Small intestine (tissue), 7 donors: ENCODE measurements around the gene PCBP3. TPM values are rescaled to one million over a fixed set of nuclear protein-coding genes. Genes with fewer than 3 reads are reported as not detected.

Source experiments
- DNase-seq, 2 donors: peaks; one replicate each; pipeline versions ENCODE4 v3.0.0 to v3.0.0-alpha.2; 2013
- FAIRE-seq: peaks from 2 replicates; lab custom pipeline; 2012; peaks lifted over from hg19 to GRCh38; lab: Jason Lieb, UNC
- H3K27ac ChIP-seq, 3 donors: one replicate each; pipeline ENCODE4 v1.5.1; 2013; ENCODE audit warnings: low read length in 2 of 3, mild to moderate bottlenecking in 2 of 3, control low read depth in 1 of 3, inconsistent platforms in 1 of 3, low read depth in 1 of 3, moderate library complexity in 1 of 3
- H3K27me3 ChIP-seq, 3 donors: one replicate each; pipeline ENCODE4 v1.6.1; 2013; ENCODE audit warnings: low read length in 3 of 3, inconsistent platforms in 1 of 3; ENCODE audit not compliant: control insufficient read depth in 3 of 3, insufficient read depth in 3 of 3
- H3K36me3 ChIP-seq, 3 donors: one replicate each; pipeline ENCODE4 v1.6.1; 2013; ENCODE audit warnings: low read length in 3 of 3, inconsistent platforms in 1 of 3, low read depth in 1 of 3, mild to moderate bottlenecking in 1 of 3, moderate library complexity in 1 of 3; ENCODE audit not compliant: control insufficient read depth in 3 of 3, insufficient read depth in 2 of 3
- H3K4me1 ChIP-seq, 3 donors: one replicate each; pipeline ENCODE4 v1.6.1; 2013; ENCODE audit warnings: low read length in 2 of 3, inconsistent platforms in 1 of 3, low read depth in 1 of 3, mild to moderate bottlenecking in 1 of 3, moderate library complexity in 1 of 3; ENCODE audit not compliant: control insufficient read depth in 3 of 3, insufficient read depth in 2 of 3
- H3K4me3 ChIP-seq, 3 donors: one replicate each; pipeline ENCODE4 v1.5.1; 2013; ENCODE audit warnings: low read length in 3 of 3, control low read depth in 1 of 3, inconsistent platforms in 1 of 3, low read depth in 1 of 3, mild to moderate bottlenecking in 1 of 3, moderate library complexity in 1 of 3
- H3K9me3 ChIP-seq, 2 donors: one replicate each; pipeline ENCODE4 v1.6.1; 2013; ENCODE audit warnings: low read depth in 1 of 2, low read length in 1 of 2; ENCODE audit not compliant: control insufficient read depth in 2 of 2, insufficient read depth in 1 of 2
- WGBS, 3 donors: extraction: QIAGEN DNeasy Blood & Tissue Kit; methylation state at CpG; one replicate each; pipeline ENCODE4 v1.1.7; 2013; 5-methylcytosine and 5-hydroxymethylcytosine counted together
- polyA plus RNA-seq, 4 donors: library from polyadenylated mRNA; stranded (reverse) in 3 of 4; unstranded in 1 of 4; fragments of 200-250 nt in 3 of 4; fragments of 120-200 nt in 1 of 4; gene quantifications; one replicate each; pipeline versions ENCODE4 v1.2.1 to v1.2.3, GENCODE V29; 2013
- donor health status: healthy with polysubstance abuse.
- donor health status: control.
- donor health status: control.
- donor health status: Bipolar disorder and iron deficiency.
- donor health status: healthy.

PCBP3 gene
- polyA plus RNA-seq, 4 donors: 0.81 to 8.2 (median 1.0) TPM; not detected in 1

DNA sequence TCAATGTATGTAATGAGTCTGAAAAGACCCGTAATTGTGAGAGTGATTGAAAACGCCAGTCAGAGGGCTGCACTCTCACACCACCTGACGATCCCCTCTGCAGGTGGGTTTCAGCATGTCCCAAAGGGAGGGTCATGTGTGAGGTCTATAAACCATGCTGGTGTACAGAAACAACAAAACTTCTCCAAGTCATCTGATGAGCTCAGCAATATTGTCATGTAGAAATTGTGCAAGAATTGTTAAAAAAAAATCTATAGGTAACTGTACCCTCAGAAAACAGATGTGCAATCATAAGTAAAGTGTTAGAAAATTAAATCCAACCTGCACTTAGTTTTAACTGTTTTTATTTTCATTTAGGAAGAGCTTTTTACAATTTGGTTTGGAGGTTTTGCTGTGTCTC, 152.5 kb downstream of the PCBP3 start:
- WGBS, 3 donors: 49 to 77% (median 74%) methylated on average over 3 of the region's 3 CpGs
- no peak for DNase-seq
- FAIRE-seq: no peak

DNA sequence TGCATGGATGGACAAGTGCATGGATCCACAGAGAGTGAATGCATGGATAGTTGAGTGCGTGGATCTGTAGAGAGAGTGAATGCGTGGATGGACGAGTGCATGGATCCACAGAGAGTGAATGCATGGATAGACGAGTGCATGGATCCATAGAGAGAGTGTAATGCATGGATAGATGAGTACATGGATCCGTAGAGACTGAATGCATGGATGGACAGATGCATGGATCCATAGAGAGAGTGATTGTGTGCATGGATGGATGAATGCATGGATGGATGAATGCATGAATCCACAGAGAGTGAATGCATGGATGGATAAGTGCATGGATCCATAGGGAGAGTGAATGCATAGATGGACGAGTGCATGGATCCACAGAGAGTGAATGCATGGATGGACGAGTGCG, 153.8 kb downstream of the PCBP3 start:
- no peaks in the 10 kb centered on the region for H3K27me3 ChIP-seq
- H3K36me3 ChIP-seq: no peaks in the 10 kb centered on the region
- H3K4me1 ChIP-seq: no peaks in the 10 kb centered on the region
- no peaks in the 10 kb centered on the region for H3K9me3 ChIP-seq
- H3K27ac ChIP-seq: no peak overlapping the region
- DNase-seq (no peak), FAIRE-seq (no peak)
- H3K4me3 ChIP-seq: no peak overlapping the region
- 63 to 82% (median 67%) methylated on average over 8 of the region's 8 CpGs for WGBS, 3 donors

More for the DNA sequence above, 152.5 kb downstream of the PCBP3 start:
- no peak overlapping the region for H3K27ac ChIP-seq
- no peaks in the 10 kb centered on the region for H3K4me1 ChIP-seq
- H3K27me3 ChIP-seq: no peaks in the 10 kb centered on the region
- H3K4me3 ChIP-seq: no peak overlapping the region
- no peaks in the 10 kb centered on the region for H3K36me3 ChIP-seq
- no peaks in the 10 kb centered on the region for H3K9me3 ChIP-seq

- Histone ChIP-seq H3K27me3 (no peaks in the 10 kb centered on the region), H3K4me3 (no peak overlapping the region), H3K4me1 (no peaks in the 10 kb centered on the region), H3K36me3 (no peaks in the 10 kb centered on the region), H3K27ac (no peak overlapping the region), H3K9me3 (no peaks in the 10 kb centered on the region)
- FAIRE-seq (no peak), DNase-seq (no peak)
- 74 to 82% (median 81%) methylated on average over 9 of the region's 9 CpGs for WGBS, 3 donors
Measured at GRCh38 chr21:45799765-45800338, 156.3 kb downstream of the PCBP3 start.

GRCh38 chr21:45800339-45801080, 157.0 kb downstream of the PCBP3 start:
- H3K27me3 ChIP-seq: no peaks in the 10 kb centered on the region
- FAIRE-seq (no peak), DNase-seq (peak; percentile 12 to 35)
- H3K4me3 ChIP-seq: no peak overlapping the region
- WGBS, 3 donors: 56 to 79% (median 58%) methylated on average over 14 of the region's 14 CpGs
- H3K4me1 ChIP-seq: no peaks in the 10 kb centered on the region
- no peaks in the 10 kb centered on the region for H3K9me3 ChIP-seq
- no peaks in the 10 kb centered on the region for H3K36me3 ChIP-seq
- no peak overlapping the region for H3K27ac ChIP-seq

- H3K4me3 ChIP-seq: no peak overlapping the region
- WGBS, 3 donors: 81 to 91% (median 84%) methylated on average over 6 to 7 of the region's 7 CpGs
- H3K36me3 ChIP-seq: no peaks in the 10 kb centered on the region
- no peak for DNase-seq
- no peaks in the 10 kb centered on the region for H3K4me1 ChIP-seq
- H3K27me3 ChIP-seq: no peaks in the 10 kb centered on the region
- H3K9me3 ChIP-seq: no peaks in the 10 kb centered on the region
- H3K27ac ChIP-seq: no peak overlapping the region
- FAIRE-seq: no peak
Measured at GRCh38 chr21:45801129-45801964, 157.8 kb downstream of the PCBP3 start.

DNA sequence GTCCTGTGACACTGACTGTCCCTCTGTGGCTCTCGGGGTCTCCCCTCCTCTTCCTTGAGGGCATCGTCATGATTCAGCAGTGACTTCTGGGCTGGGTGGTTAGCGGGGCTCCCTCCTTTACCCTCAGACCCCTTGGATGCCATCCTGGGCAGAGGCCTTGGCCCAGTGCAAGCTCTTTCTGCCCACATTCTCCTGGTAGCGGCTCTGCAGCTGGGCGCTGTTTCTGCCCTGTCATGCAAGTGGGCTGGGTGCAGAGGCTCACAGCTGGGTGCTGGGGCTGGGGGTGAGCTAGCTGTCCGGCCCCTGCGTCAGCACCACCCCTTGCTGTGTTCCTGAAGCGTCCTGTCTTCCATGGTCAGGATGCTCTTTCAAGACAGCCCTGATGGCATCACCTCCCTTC, 158.5 kb downstream of the PCBP3 start:
- DNase-seq: no peak
- 89 to 93% (median 90%) methylated on average over 8 of the region's 8 CpGs for WGBS, 3 donors
- H3K9me3 ChIP-seq: no peaks in the 10 kb centered on the region
- no peaks in the 10 kb centered on the region for H3K27me3 ChIP-seq
- H3K4me1 ChIP-seq: no peaks in the 10 kb centered on the region
- H3K36me3 ChIP-seq: no peaks in the 10 kb centered on the region
- H3K27ac ChIP-seq: no peak overlapping the region
- no peak overlapping the region for H3K4me3 ChIP-seq
- FAIRE-seq: no peak

DNA sequence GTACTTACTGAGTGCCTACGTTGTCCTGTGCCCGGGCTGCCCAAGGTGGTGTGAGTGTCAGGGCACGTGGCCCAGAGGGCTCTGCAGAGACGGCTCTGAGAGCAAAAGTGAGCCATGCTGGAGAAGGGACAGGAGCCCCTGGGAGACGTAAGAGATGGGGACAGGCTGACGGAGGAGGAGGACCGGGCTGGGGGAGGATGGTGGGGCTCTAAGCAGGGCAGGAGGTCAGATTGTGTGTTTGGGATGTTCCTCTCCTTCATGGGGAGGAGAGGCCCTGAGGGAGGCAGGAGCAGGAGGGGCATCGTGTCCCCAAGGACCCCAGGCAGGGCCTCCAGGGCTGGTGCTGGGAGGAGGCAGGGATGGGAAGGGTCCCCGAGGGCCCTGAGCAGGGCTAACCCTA, 158.9 kb downstream of the PCBP3 start:
- no peak for DNase-seq
- H3K27ac ChIP-seq: no peak overlapping the region
- FAIRE-seq: no peak
- H3K4me3 ChIP-seq: no peak overlapping the region
- WGBS, 3 donors: 70 to 74% (median 72%) methylated on average over 9 of the region's 9 CpGs
- no peaks in the 10 kb centered on the region for H3K9me3 ChIP-seq
- no peaks in the 10 kb centered on the region for H3K4me1 ChIP-seq
- H3K27me3 ChIP-seq: no peaks in the 10 kb centered on the region
- no peaks in the 10 kb centered on the region for H3K36me3 ChIP-seq

DNA sequence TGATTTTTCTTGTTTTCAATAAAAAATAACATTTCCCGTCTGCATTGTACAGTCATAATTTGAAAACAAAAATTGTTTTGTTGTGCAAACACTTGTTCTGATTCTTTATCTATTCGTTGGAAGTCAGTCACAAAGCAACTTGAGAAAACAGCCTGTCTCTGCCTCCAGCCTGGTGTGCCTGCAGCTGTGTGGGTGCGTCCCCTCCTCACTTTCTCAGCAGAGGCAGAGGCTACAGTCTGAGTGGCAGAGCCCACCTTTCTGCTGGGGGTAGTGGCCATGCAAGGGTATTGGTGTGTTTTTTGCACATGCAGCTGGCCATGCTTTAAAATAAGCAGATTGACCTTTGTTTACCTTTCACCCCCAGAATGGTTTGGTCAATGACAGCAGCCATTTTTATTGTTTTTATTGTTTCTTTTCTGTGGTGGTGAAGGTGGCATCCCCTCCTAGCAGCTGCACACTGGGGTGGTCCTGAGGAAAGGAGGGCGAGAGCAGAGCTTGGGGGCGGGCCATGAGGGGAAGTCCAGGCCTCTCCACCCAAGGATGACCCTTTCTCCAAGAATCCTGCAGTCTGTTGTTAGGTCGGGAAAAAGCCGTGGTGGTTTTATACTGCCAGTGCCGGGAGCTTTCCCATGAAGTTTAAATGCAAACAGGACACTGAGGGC, 159.6 kb downstream of the PCBP3 start:
- no peak for FAIRE-seq
- 73 to 77% (median 74%) methylated on average over 8 of the region's 8 CpGs for WGBS, 3 donors

More for the DNA sequence above, 159.6 kb downstream of the PCBP3 start:
- H3K9me3 ChIP-seq: no peaks in the 10 kb centered on the region
- H3K27me3 ChIP-seq: no peaks in the 10 kb centered on the region
- no peaks in the 10 kb centered on the region for H3K36me3 ChIP-seq
- H3K4me3 ChIP-seq: no peak overlapping the region
- H3K27ac ChIP-seq: no peak overlapping the region
- no peak for DNase-seq
- no peaks in the 10 kb centered on the region for H3K4me1 ChIP-seq
